OCI-M2 (cell line): ENCODE results near the gene FOXF1.

Experiments
- DNase-seq: peaks from one replicate; lab custom pipeline; 2025; ENCODE audit not compliant: unreplicated experiment; lab: John Stamatoyannopoulos, UW

Gene FOXF1

GRCh38 chr16:86492267-86492960, 17.9 kb upstream of the FOXF1 start:
- no peak for DNase-seq

DNA sequence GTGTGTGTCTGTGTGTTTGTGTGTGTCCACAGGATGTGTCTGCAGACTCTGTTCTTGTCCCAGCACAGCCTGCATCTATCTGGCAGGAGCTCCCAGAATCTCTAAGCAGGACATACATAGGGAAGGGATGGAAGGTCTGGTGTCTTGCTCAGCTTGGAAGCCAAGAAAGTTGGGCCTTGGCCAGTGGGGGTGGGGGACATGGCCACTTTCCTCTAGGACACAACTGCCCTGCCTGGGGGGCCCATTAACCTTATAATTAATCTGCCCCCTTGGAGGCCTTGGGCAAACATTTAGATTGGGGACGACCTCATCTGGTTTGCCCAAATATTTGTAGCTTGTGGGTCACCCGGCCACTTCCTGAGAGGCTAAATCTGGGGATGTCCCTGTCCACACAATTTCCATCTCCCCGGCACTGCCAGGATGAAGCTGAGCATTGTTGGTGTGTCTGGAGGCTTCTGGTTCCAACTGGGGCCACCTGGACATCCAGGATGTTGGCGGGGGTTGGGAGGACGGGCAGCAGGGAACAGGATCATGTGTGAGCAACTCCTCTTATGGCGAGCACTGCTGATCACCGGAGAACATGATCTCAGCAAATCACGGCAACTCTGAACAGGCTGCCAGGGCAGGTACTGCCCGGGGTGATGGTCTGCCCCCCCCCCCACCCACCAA, 17.2 kb upstream of the FOXF1 start:
- DNase-seq = no peak

GRCh38 chr16:86494039-86494564, 16.2 kb upstream of the FOXF1 start:
- DNase-seq = no peak

DNA sequence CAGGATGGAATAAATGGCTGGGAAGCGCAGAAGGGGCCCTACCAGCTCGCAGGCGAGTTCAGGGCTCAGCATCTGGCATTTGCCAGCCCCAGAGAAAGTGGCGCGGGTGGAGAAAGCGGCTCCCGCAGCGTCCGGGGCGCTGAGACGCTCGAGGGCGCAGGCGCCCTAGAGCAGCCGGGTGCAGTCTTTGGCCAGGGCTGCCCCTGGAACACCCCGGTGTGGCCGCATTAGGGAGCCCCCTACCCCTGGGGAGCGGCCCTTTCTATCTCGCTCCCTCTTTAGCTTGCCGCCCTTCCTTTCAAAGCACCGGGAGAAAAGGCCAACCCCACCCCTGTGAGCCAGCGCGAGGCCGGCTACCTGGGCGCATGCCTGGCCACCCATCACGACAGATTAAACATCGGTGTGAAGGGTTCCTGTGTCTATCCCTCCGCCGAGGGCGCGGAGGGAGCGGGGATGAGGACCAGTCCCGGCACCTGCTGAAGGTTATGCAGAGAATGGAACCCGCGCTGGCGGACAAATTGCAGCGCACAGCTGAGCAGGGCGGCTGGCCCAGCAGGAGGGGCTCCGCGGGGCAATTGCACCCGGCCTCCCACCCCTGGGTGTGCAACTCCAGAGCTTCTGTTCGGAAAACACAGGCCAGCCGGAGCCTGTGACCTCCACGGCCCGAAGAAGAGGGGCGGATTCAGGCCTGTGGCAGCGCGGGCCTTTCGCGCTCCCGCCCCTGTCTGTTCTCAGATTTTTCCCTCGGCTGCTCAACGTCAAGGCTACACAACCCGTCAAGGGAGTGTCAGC, 15.6 kb upstream of the FOXF1 start:
- DNase-seq = no peak

GRCh38 chr16:86495357-86495701, 15.0 kb upstream of the FOXF1 start:
- DNase-seq = no peak

GRCh38 chr16:86495756-86496261, 14.5 kb upstream of the FOXF1 start:
- DNase-seq = no peak

GRCh38 chr16:86496262-86496928, 13.9 kb upstream of the FOXF1 start:
- no peak for DNase-seq

GRCh38 chr16:86496929-86497461, 13.3 kb upstream of the FOXF1 start:
- DNase-seq = no peak

DNA sequence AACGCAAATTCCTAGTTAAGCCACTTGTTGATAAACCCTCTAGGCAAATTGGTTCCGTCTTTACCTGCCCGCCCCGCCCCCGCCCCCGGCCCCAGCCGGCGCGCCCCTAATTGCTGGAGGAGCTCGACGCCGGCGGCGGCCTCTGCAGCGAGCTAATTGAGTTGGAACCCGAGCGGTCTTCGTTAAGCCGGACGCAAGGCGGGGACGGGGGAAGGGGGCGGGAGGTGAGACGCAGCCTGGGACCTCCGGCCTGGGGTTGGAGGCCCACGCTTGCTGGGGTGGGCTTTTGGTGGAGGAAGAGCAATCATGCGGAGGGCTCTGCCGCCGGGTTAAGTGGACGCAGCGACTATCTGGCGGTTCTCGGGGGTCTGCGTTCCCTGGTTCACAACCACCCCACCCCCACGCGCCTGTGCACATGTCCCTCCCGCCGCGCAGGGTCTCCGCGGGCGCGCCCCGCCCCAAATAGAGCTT, 12.7 kb upstream of the FOXF1 start:
- no peak for DNase-seq

DNA sequence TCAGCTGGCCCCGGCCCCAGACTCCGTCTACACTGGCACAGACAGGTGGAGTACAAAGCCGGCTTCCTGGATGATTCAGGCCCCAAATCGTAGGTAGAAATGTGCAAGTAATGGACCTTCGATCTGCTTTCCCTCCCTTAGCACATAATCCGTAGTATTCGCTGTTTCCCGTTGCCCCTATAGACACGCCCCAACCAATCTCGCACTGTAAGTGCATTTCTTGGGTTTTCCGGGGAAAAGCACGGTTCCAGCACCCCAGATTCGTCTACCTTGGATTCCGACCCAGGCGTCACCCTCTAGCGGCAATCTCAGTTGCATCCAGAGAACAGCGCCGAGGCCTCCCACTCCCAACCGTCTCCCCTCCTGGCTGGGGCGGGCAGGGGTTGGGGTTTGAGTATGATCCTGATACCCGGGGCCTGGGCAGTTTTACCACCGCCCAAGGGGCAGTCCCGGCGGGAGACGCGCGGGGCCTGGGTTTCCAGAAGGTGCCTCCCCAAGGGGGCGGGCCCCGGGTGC, 12.1 kb upstream of the FOXF1 start:
- no peak for DNase-seq

GRCh38 chr16:86498671-86499439, 11.5 kb upstream of the FOXF1 start:
- no peak for DNase-seq

GRCh38 chr16:86499440-86499786, 10.9 kb upstream of the FOXF1 start:
- DNase-seq = no peak

DNA sequence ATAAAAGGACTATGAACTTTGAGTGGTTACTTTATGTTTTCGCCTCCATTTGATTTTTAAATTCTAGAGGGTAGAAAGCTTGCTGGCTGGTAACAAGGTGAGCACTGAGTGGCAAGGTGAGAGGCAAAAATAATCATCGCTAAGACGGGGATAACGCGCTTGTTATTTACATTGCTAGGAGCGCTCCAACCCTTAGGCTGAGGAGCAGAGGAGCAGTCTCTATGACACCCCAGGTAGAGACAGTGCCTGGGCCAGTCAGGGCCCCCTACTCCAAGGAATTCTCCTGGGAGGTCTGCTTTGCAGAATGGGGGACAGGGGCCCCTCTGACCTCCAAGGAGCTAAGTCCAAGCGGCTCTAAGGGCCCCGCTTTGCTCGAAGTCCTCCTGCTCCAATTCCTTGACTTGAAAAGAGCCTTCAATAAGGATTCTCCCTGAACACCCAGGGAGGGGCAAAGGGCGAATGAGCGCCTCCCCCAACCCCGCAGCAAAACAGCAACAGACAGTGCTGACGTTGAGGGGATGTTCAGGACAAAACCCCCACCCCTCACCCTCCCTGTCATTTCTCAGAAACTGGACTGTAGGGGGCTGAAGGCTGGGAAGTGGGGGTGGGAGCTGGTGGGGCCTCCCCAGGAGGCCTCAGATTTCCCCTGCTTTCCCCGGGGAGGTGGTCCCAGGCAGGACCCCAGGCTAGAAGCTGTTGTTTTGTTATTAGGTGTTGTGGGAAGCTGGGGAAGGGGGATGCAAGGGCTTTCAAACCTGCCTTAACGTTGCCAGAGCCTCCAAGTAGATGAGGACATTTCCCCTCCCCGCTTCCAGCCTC, 10.2 kb upstream of the FOXF1 start:
- no peak for DNase-seq

- DNase-seq = no peak
These were observed 9.4 kb upstream of the FOXF1 start for GRCh38 chr16:86500708-86501510.

GRCh38 chr16:86501989-86502855, 8.1 kb upstream of the FOXF1 start:
- DNase-seq = no peak

DNA sequence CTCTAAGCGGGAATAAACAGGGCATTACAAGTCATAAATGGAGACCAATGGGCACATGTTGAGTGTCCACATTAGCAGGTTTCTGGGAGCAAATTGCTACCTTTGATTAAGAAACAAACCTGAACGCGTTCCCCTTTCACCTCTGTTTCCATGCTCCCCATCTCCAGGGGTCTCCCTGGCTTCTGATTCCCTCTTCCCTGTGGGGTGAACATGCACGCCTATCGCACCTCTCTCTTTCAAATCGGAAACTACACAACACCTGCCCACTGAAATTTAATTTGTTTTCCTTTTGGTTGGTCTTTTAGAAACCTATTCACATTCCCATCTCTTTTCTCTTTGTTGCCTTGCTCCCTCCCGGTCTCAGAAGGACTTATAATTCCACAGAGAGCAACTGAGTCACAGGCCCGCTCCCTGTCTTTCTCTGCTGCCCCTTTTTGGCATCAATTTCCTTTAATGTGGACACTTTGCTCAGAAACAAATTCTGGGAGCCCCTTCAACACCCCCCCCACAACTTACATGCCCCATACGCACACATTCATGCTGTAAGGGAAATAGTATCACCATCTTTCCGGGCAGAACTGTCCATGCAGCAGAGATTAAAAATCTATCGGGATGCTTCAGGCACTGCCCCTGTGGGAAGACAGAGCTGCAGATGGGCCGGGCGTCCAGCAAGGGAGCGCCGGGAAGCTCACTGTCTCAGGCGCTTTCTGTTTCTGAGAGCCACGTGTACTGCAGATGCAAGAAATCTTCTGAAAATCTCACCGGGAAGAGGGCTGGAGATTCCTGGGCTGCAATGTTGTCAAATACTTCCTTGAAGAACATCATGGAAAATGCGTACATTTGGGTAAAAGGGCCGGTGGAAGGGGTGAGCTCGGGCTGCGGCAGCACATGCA, 7.2 kb upstream of the FOXF1 start:
- no peak for DNase-seq
